ENCODE data around the gene IL23R.
"Not testable (repeated sequence)": the region's sequence is repeated elsewhere in the genome, so short reads cannot be mapped to it uniquely, and the experiment has no call there.

Gene IL23R

GRCh38 chr1:67204298-67204980 is 38.2 kb downstream of the IL23R start:
- no peaks in the 10 kb centered on the region for H3K36me3 ChIP-seq (ENCODE audit: control insufficient read depth, insufficient read depth, low read length)
- H3K9me3 ChIP-seq (ENCODE audit: control insufficient read depth, insufficient read depth, low read length) = no peaks in the 10 kb centered on the region
- no peak overlapping the region for H3K4me3 ChIP-seq (ENCODE audit: low read depth, low read length)
- no peaks in the 10 kb centered on the region for H3K27me3 ChIP-seq (ENCODE audit: control insufficient read depth, insufficient read depth, low read length)
- H3K4me1 ChIP-seq (ENCODE audit: control insufficient read depth, insufficient read depth, low read length) = no peaks in the 10 kb centered on the region
- no peak overlapping the region for H3K9ac ChIP-seq (ENCODE audit: low read depth, low read length)

- H3K36me3 ChIP-seq (ENCODE audit: control insufficient read depth, insufficient read depth, low read length); H3K9me3 ChIP-seq (ENCODE audit: control insufficient read depth, insufficient read depth, low read length); H3K4me3 ChIP-seq (ENCODE audit: low read depth, low read length); H3K27me3 ChIP-seq (ENCODE audit: control insufficient read depth, insufficient read depth, low read length); H3K4me1 ChIP-seq (ENCODE audit: control insufficient read depth, insufficient read depth, low read length); H3K9ac ChIP-seq (ENCODE audit: low read depth, low read length): not testable (repeated sequence)
Measured at GRCh38 chr1:67207398-67207797, 41.1 kb downstream of the IL23R start.

GRCh38 chr1:67208217-67208616 is 42.0 kb downstream of the IL23R start:
- Histone ChIP-seq H3K4me3 (ENCODE audit: low read depth, low read length) (no peak overlapping the region), H3K9me3 (ENCODE audit: control insufficient read depth, insufficient read depth, low read length) (no peaks in the 10 kb centered on the region), H3K36me3 (ENCODE audit: control insufficient read depth, insufficient read depth, low read length) (no peaks in the 10 kb centered on the region), H3K27me3 (ENCODE audit: control insufficient read depth, insufficient read depth, low read length) (no peaks in the 10 kb centered on the region), H3K4me1 (ENCODE audit: control insufficient read depth, insufficient read depth, low read length) (no peaks in the 10 kb centered on the region), H3K9ac (ENCODE audit: low read depth, low read length) (no peak overlapping the region)

GRCh38 chr1:67209521-67209920 is 43.3 kb downstream of the IL23R start:
- Histone ChIP-seq H3K4me3 (ENCODE audit: low read depth, low read length) (no peak overlapping the region), H3K9ac (ENCODE audit: low read depth, low read length) (no peak overlapping the region), H3K4me1 (ENCODE audit: control insufficient read depth, insufficient read depth, low read length) (no peaks in the 10 kb centered on the region), H3K36me3 (ENCODE audit: control insufficient read depth, insufficient read depth, low read length) (no peaks in the 10 kb centered on the region), H3K27me3 (ENCODE audit: control insufficient read depth, insufficient read depth, low read length) (no peaks in the 10 kb centered on the region), H3K9me3 (ENCODE audit: control insufficient read depth, insufficient read depth, low read length) (no peaks in the 10 kb centered on the region)

- Histone ChIP-seq H3K4me1 (ENCODE audit: control insufficient read depth, insufficient read depth, low read length) (no peaks in the 10 kb centered on the region), H3K9me3 (ENCODE audit: control insufficient read depth, insufficient read depth, low read length) (no peaks in the 10 kb centered on the region), H3K9ac (ENCODE audit: low read depth, low read length) (no peak overlapping the region), H3K36me3 (ENCODE audit: control insufficient read depth, insufficient read depth, low read length) (no peaks in the 10 kb centered on the region), H3K4me3 (ENCODE audit: low read depth, low read length) (no peak overlapping the region), H3K27me3 (ENCODE audit: control insufficient read depth, insufficient read depth, low read length) (no peaks in the 10 kb centered on the region)
Measured at GRCh38 chr1:67211589-67212563, 45.6 kb downstream of the IL23R start.

GRCh38 chr1:67213164-67213563 is 46.9 kb downstream of the IL23R start:
- no peaks in the 10 kb centered on the region for H3K36me3 ChIP-seq (ENCODE audit: control insufficient read depth, insufficient read depth, low read length)
- H3K9ac ChIP-seq (ENCODE audit: low read depth, low read length) = no peak overlapping the region
- no peaks in the 10 kb centered on the region for H3K9me3 ChIP-seq (ENCODE audit: control insufficient read depth, insufficient read depth, low read length)
- no peaks in the 10 kb centered on the region for H3K4me1 ChIP-seq (ENCODE audit: control insufficient read depth, insufficient read depth, low read length)
- no peaks in the 10 kb centered on the region for H3K27me3 ChIP-seq (ENCODE audit: control insufficient read depth, insufficient read depth, low read length)
- no peak overlapping the region for H3K4me3 ChIP-seq (ENCODE audit: low read depth, low read length)

GRCh38 chr1:67213948-67214347 is 47.7 kb downstream of the IL23R start:
- H3K4me1 ChIP-seq (ENCODE audit: control insufficient read depth, insufficient read depth, low read length) = no peaks in the 10 kb centered on the region
- no peak overlapping the region for H3K4me3 ChIP-seq (ENCODE audit: low read depth, low read length)
- H3K9me3 ChIP-seq (ENCODE audit: control insufficient read depth, insufficient read depth, low read length) = no peaks in the 10 kb centered on the region
- H3K36me3 ChIP-seq (ENCODE audit: control insufficient read depth, insufficient read depth, low read length) = no peaks in the 10 kb centered on the region
- H3K27me3 ChIP-seq (ENCODE audit: control insufficient read depth, insufficient read depth, low read length) = no peaks in the 10 kb centered on the region
- H3K9ac ChIP-seq (ENCODE audit: low read depth, low read length) = no peak overlapping the region

- Histone ChIP-seq H3K4me1 (ENCODE audit: control insufficient read depth, insufficient read depth, low read length) (no peaks in the 10 kb centered on the region), H3K9ac (ENCODE audit: low read depth, low read length) (no peak overlapping the region)
Measured at GRCh38 chr1:67214420-67215174, 48.3 kb downstream of the IL23R start.

GRCh38 chr1:67216401-67216800 is 50.1 kb downstream of the IL23R start:
- no peaks in the 10 kb centered on the region for H3K27me3 ChIP-seq (ENCODE audit: control insufficient read depth, insufficient read depth, low read length)
- no peak overlapping the region for H3K4me3 ChIP-seq (ENCODE audit: low read depth, low read length)
- H3K4me1 ChIP-seq (ENCODE audit: control insufficient read depth, insufficient read depth, low read length) = no peaks in the 10 kb centered on the region
- no peak overlapping the region for H3K9ac ChIP-seq (ENCODE audit: low read depth, low read length)
- no peaks in the 10 kb centered on the region for H3K36me3 ChIP-seq (ENCODE audit: control insufficient read depth, insufficient read depth, low read length)
- no peaks in the 10 kb centered on the region for H3K9me3 ChIP-seq (ENCODE audit: control insufficient read depth, insufficient read depth, low read length)

More at GRCh38 chr1:67214420-67215174, 48.3 kb downstream of the IL23R start:
- Histone ChIP-seq H3K9me3 (ENCODE audit: control insufficient read depth, insufficient read depth, low read length) (no peaks in the 10 kb centered on the region), H3K36me3 (ENCODE audit: control insufficient read depth, insufficient read depth, low read length) (no peaks in the 10 kb centered on the region), H3K27me3 (ENCODE audit: control insufficient read depth, insufficient read depth, low read length) (no peaks in the 10 kb centered on the region), H3K4me3 (ENCODE audit: low read depth, low read length) (no peak overlapping the region)

- no peak overlapping the region for H3K9ac ChIP-seq (ENCODE audit: low read depth, low read length)
- H3K4me1 ChIP-seq (ENCODE audit: control insufficient read depth, insufficient read depth, low read length) = no peaks in the 10 kb centered on the region
- H3K27me3 ChIP-seq (ENCODE audit: control insufficient read depth, insufficient read depth, low read length) = no peaks in the 10 kb centered on the region
- H3K36me3 ChIP-seq (ENCODE audit: control insufficient read depth, insufficient read depth, low read length) = no peaks in the 10 kb centered on the region
- no peaks in the 10 kb centered on the region for H3K9me3 ChIP-seq (ENCODE audit: control insufficient read depth, insufficient read depth, low read length)
- no peak overlapping the region for H3K4me3 ChIP-seq (ENCODE audit: low read depth, low read length)
Measured at GRCh38 chr1:67217417-67217816, 51.2 kb downstream of the IL23R start.

GRCh38 chr1:67217938-67218337 is 51.7 kb downstream of the IL23R start:
- no peaks in the 10 kb centered on the region for H3K36me3 ChIP-seq (ENCODE audit: control insufficient read depth, insufficient read depth, low read length)
- H3K4me3 ChIP-seq (ENCODE audit: low read depth, low read length) = no peak overlapping the region
- H3K27me3 ChIP-seq (ENCODE audit: control insufficient read depth, insufficient read depth, low read length) = no peaks in the 10 kb centered on the region
- no peaks in the 10 kb centered on the region for H3K9me3 ChIP-seq (ENCODE audit: control insufficient read depth, insufficient read depth, low read length)
- no peak overlapping the region for H3K9ac ChIP-seq (ENCODE audit: low read depth, low read length)
- no peaks in the 10 kb centered on the region for H3K4me1 ChIP-seq (ENCODE audit: control insufficient read depth, insufficient read depth, low read length)

Measured in iPS-15b (cell line).